Activated T-helper 17 cell treated with anti-CD3 and anti-CD28 coated beads, Interleukin-2, amount 50 U/mL, for 72 hours (primary cell): Measurements from ENCODE around the gene RAB22A. TPM values are rescaled to one million over a fixed set of nuclear protein-coding genes. Genes with fewer than 3 reads are reported as not detected.

ENCODE experiments used
- ATAC-seq: fragments of 150-1000 bp; cut with Tn5 transposase; replicated peaks from 2 replicates; pipeline ENCODE4 v1.10.0; 2021; ENCODE audit warnings: mild to moderate bottlenecking, moderate library complexity
- H3K27ac Mint-ChIP-seq: one replicate; pipeline ENCODE4 v1.8.0; 2022; ENCODE audit warnings: mixed read lengths
- H3K27me3 Mint-ChIP-seq: one replicate; pipeline ENCODE4 v1.8.0; 2022; ENCODE audit warnings: mixed read lengths
- H3K36me3 Mint-ChIP-seq: one replicate; pipeline ENCODE4 v1.8.0; 2022; ENCODE audit warnings: low read depth, mild to moderate bottlenecking, mixed read lengths
- H3K4me1 Mint-ChIP-seq: one replicate; pipeline ENCODE4 v1.8.0; 2022; ENCODE audit warnings: mixed read lengths
- H3K4me3 Mint-ChIP-seq: one replicate; pipeline ENCODE4 v1.8.0; 2022; ENCODE audit warnings: mild to moderate bottlenecking, mixed read lengths
- H3K9me3 Mint-ChIP-seq: one replicate; pipeline ENCODE4 v1.8.0; 2022; ENCODE audit warnings: mixed read lengths
- total RNA-seq, 2 donors: library from RNA; stranded (reverse); gene quantifications; one replicate each; pipeline ENCODE4 v1.2.3, GENCODE V29; 2022

RAB22A gene
- total RNA-seq, 2 donors from 2014 or later: 11.6 to 12.8 TPM

GRCh38 chr20:58312836-58313235 lies 3.3 kb downstream of the RAB22A start:
- Mint-ChIP-seq H3K27ac (peak overlapping the region; percentile 90), H3K27me3 (no peaks in the 10 kb centered on the region), H3K4me3 (peak overlapping the region; percentile 61), H3K36me3 (peaks cover 68% of the 10 kb centered on the region), H3K9me3 (no peaks in the 10 kb centered on the region), H3K4me1 (peaks cover 36% of the 10 kb centered on the region)
- ATAC-seq: peak; percentile 78

- Mint-ChIP-seq H3K4me3 (peak overlapping the region; percentile 61), H3K9me3 (no peaks in the 10 kb centered on the region), H3K4me1 (peaks cover 34% of the 10 kb centered on the region), H3K27ac (peak overlapping the region; percentile 90), H3K27me3 (no peaks in the 10 kb centered on the region), H3K36me3 (peaks cover 72% of the 10 kb centered on the region)
- ATAC-seq: peak; percentile 57
Observed at GRCh38 chr20:58313396-58313795, 3.9 kb downstream of the RAB22A start.

- H3K27ac Mint-ChIP-seq: no peak overlapping the region
- H3K36me3 Mint-ChIP-seq: peaks cover 59% of the 10 kb centered on the region
- H3K4me3 Mint-ChIP-seq: no peak overlapping the region
- no peak for ATAC-seq
- H3K4me1 Mint-ChIP-seq: peaks cover 34% of the 10 kb centered on the region
- H3K27me3 Mint-ChIP-seq: no peaks in the 10 kb centered on the region
- no peaks in the 10 kb centered on the region for H3K9me3 Mint-ChIP-seq
Observed at GRCh38 chr20:58321205-58321604, 11.7 kb downstream of the RAB22A start.

- Mint-ChIP-seq H3K9me3 (no peaks in the 10 kb centered on the region), H3K27ac (no peak overlapping the region), H3K4me3 (no peak overlapping the region), H3K36me3 (peaks cover 51% of the 10 kb centered on the region), H3K4me1 (peaks cover 35% of the 10 kb centered on the region), H3K27me3 (no peaks in the 10 kb centered on the region)
- no peak for ATAC-seq
Observed at GRCh38 chr20:58322083-58322482, 12.6 kb downstream of the RAB22A start.

- no peaks in the 10 kb centered on the region for H3K27me3 Mint-ChIP-seq
- no peak overlapping the region for H3K27ac Mint-ChIP-seq
- peaks cover 20% of the 10 kb centered on the region for H3K36me3 Mint-ChIP-seq
- H3K4me3 Mint-ChIP-seq: no peak overlapping the region
- no peaks in the 10 kb centered on the region for H3K9me3 Mint-ChIP-seq
- ATAC-seq: no peak
- H3K4me1 Mint-ChIP-seq: peaks cover 39% of the 10 kb centered on the region
Observed at GRCh38 chr20:58325912-58326311, 16.4 kb downstream of the RAB22A start.

- ATAC-seq: no peak
- no peaks in the 10 kb centered on the region for H3K27me3 Mint-ChIP-seq
- H3K27ac Mint-ChIP-seq: no peak overlapping the region
- H3K4me3 Mint-ChIP-seq: no peak overlapping the region
- H3K36me3 Mint-ChIP-seq: peaks cover 24% of the 10 kb centered on the region
- H3K4me1 Mint-ChIP-seq: peaks cover 41% of the 10 kb centered on the region
- no peaks in the 10 kb centered on the region for H3K9me3 Mint-ChIP-seq
Observed at GRCh38 chr20:58327211-58327610, 17.7 kb downstream of the RAB22A start.

- ATAC-seq: no peak
- Mint-ChIP-seq H3K9me3 (no peaks in the 10 kb centered on the region), H3K36me3 (peaks cover 24% of the 10 kb centered on the region), H3K27me3 (no peaks in the 10 kb centered on the region), H3K27ac (no peak overlapping the region), H3K4me1 (peaks cover 39% of the 10 kb centered on the region), H3K4me3 (no peak overlapping the region)
Observed at GRCh38 chr20:58328836-58329235, 19.3 kb downstream of the RAB22A start.

- Mint-ChIP-seq H3K27me3 (no peaks in the 10 kb centered on the region), H3K36me3 (peaks cover 24% of the 10 kb centered on the region), H3K4me3 (no peak overlapping the region), H3K4me1 (peaks cover 34% of the 10 kb centered on the region), H3K27ac (peak overlapping the region; percentile 40), H3K9me3 (no peaks in the 10 kb centered on the region)
- peak; percentile 63 for ATAC-seq
Observed at GRCh38 chr20:58329711-58330110, 20.2 kb downstream of the RAB22A start.

- ATAC-seq: no peak
- H3K4me1 Mint-ChIP-seq: peaks cover 34% of the 10 kb centered on the region
- H3K36me3 Mint-ChIP-seq: peaks cover 28% of the 10 kb centered on the region
- H3K4me3 Mint-ChIP-seq: no peak overlapping the region
- H3K27me3 Mint-ChIP-seq: no peaks in the 10 kb centered on the region
- H3K9me3 Mint-ChIP-seq: no peaks in the 10 kb centered on the region
- H3K27ac Mint-ChIP-seq: no peak overlapping the region
Observed at GRCh38 chr20:58330249-58330648, 20.7 kb downstream of the RAB22A start.

- Mint-ChIP-seq H3K9me3 (no peaks in the 10 kb centered on the region), H3K4me1 (peaks cover 32% of the 10 kb centered on the region), H3K27ac (no peak overlapping the region), H3K4me3 (no peak overlapping the region), H3K27me3 (no peaks in the 10 kb centered on the region), H3K36me3 (peaks cover 28% of the 10 kb centered on the region)
- no peak for ATAC-seq
Observed at GRCh38 chr20:58330687-58331086, 21.2 kb downstream of the RAB22A start.

- H3K27ac Mint-ChIP-seq: peak overlapping the region; percentile 2
- no peaks in the 10 kb centered on the region for H3K27me3 Mint-ChIP-seq
- peaks cover 23% of the 10 kb centered on the region for H3K4me1 Mint-ChIP-seq
- H3K36me3 Mint-ChIP-seq: peaks cover 24% of the 10 kb centered on the region
- H3K9me3 Mint-ChIP-seq: no peaks in the 10 kb centered on the region
- no peak for ATAC-seq
- no peak overlapping the region for H3K4me3 Mint-ChIP-seq
Observed at GRCh38 chr20:58331961-58332551, 22.5 kb downstream of the RAB22A start.

GRCh38 chr20:58339741-58340140 lies 30.2 kb downstream of the RAB22A start:
- H3K36me3 Mint-ChIP-seq: peaks cover 43% of the 10 kb centered on the region
- H3K4me3 Mint-ChIP-seq: no peak overlapping the region
- peaks cover 8% of the 10 kb centered on the region for H3K9me3 Mint-ChIP-seq
- ATAC-seq: no peak
- no peaks in the 10 kb centered on the region for H3K27me3 Mint-ChIP-seq
- peak overlapping the region; percentile 61 for H3K27ac Mint-ChIP-seq
- peaks cover 35% of the 10 kb centered on the region for H3K4me1 Mint-ChIP-seq

GRCh38 chr20:58340151-58340550 lies 30.6 kb downstream of the RAB22A start:
- H3K36me3 Mint-ChIP-seq: peaks cover 44% of the 10 kb centered on the region
- H3K4me3 Mint-ChIP-seq: no peak overlapping the region
- peaks cover 38% of the 10 kb centered on the region for H3K4me1 Mint-ChIP-seq
- peak overlapping the region; percentile 35 for H3K27ac Mint-ChIP-seq
- H3K9me3 Mint-ChIP-seq: peaks cover 8% of the 10 kb centered on the region
- no peak for ATAC-seq
- H3K27me3 Mint-ChIP-seq: no peaks in the 10 kb centered on the region

- H3K27ac Mint-ChIP-seq: peak overlapping the region; percentile 35
- no peak overlapping the region for H3K4me3 Mint-ChIP-seq
Observed at GRCh38 chr20:58340853-58341252, 31.3 kb downstream of the RAB22A start.

GRCh38 chr20:58342104-58342945 lies 32.8 kb downstream of the RAB22A start:
- Mint-ChIP-seq H3K27me3 (no peaks in the 10 kb centered on the region), H3K4me3 (no peak overlapping the region), H3K36me3 (peaks cover 56% of the 10 kb centered on the region), H3K9me3 (peaks cover 8% of the 10 kb centered on the region), H3K4me1 (peaks cover 40% of the 10 kb centered on the region), H3K27ac (peak overlapping the region; percentile 35)
- peak; percentile 70 for ATAC-seq

More at GRCh38 chr20:58340853-58341252, 31.3 kb downstream of the RAB22A start:
- Mint-ChIP-seq H3K27me3 (no peaks in the 10 kb centered on the region), H3K36me3 (peaks cover 47% of the 10 kb centered on the region), H3K4me1 (peaks cover 39% of the 10 kb centered on the region), H3K9me3 (peaks cover 8% of the 10 kb centered on the region)
- ATAC-seq: peak; percentile 26
